Measurements from ENCODE around the gene ERP44. TPM values are rescaled to one million over a fixed set of nuclear protein-coding genes. Genes with fewer than 3 reads are reported as not detected.
"Not testable (repeated sequence)": the region's sequence is repeated elsewhere in the genome, so short reads cannot be mapped to it uniquely, and the experiment has no call there.

ERP44 gene
- total RNA-seq, 1 donor from 2014 or later, result 27.0 TPM

GRCh38 chr9:100070104-100071041 is 28.4 kb downstream of the ERP44 start:
- Histone ChIP-seq H3K4me1 (ENCODE audit: insufficient read depth, low read length) (no peaks in the 10 kb centered on the region), H3K9ac (ENCODE audit: low read length) (no peak overlapping the region), H2AFZ (ENCODE audit: low read depth, low read length) (no peak overlapping the region), H3K27me3 (ENCODE audit: insufficient read depth, low read length) (no peaks in the 10 kb centered on the region), H4K20me1 (ENCODE audit: insufficient read depth, low read length) (peaks cover 71% of the 10 kb centered on the region), H3K27ac (ENCODE audit: low read depth, low read length) (no peak overlapping the region), H3K4me3 (ENCODE audit: insufficient read depth, low read depth, low read length) (no peak overlapping the region), H3K36me3 (ENCODE audit: insufficient read depth, low read length) (no peaks in the 10 kb centered on the region), H3K4me2 (ENCODE audit: low read length) (no peak overlapping the region), H3K79me2 (ENCODE audit: insufficient read depth, low read length) (peaks cover 24% of the 10 kb centered on the region), H3K9me3 (ENCODE audit: insufficient read depth, low read depth, low read length) (no peaks in the 10 kb centered on the region)
- no peaks in the 10 kb centered on the region for H3K27me3 Mint-ChIP-seq (ENCODE audit: low read depth, unreplicated experiment)
- no peak overlapping the region for H3K27ac Mint-ChIP-seq (ENCODE audit: unreplicated experiment)
- peaks cover 8% of the 10 kb centered on the region for H3K36me3 Mint-ChIP-seq (ENCODE audit: low read depth, unreplicated experiment)
- no peak overlapping the region for H3K4me3 Mint-ChIP-seq (ENCODE audit: unreplicated experiment)
- FAIRE-seq (no peak), DNase-seq (ENCODE audit: low read depth) (no peak)
- H3K4me1 Mint-ChIP-seq (ENCODE audit: low read depth, unreplicated experiment), result peaks cover 16% of the 10 kb centered on the region
- H3K9me3 Mint-ChIP-seq (ENCODE audit: unreplicated experiment), result peaks cover 6% of the 10 kb centered on the region
- TF ChIP-seq CTCF (IDR thresholded peaks at IDR 0.05; ENCODE audit: insufficient read depth, low read depth, low read length) (no peak), EZH2 (IDR thresholded peaks at IDR 0.05; ENCODE audit: insufficient read depth, low read length) (no peak)

DNA sequence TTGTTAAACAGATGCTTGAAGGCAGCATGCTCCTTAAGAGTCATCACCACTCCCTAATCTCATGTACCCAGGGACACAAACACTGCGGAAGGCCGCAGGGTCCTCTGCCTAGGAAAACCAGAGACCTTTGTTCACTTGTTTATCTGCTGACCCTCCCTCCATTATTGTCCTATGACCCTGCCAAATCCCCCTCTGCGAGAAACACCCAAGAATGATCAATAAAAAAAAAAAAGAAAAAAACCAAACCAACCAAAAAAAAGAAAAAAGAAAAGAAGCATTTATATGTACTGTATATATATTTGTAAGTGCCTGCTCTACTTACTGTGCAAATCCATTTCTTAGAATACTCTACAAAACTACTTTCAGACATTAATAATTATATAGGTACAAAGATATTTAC is 29.7 kb downstream of the ERP44 start:
- not testable (repeated sequence) for H3K4me1 ChIP-seq (ENCODE audit: insufficient read depth, low read length); H3K9me3 Mint-ChIP-seq (ENCODE audit: unreplicated experiment); H3K4me3 ChIP-seq (ENCODE audit: insufficient read depth, low read depth, low read length); H3K36me3 Mint-ChIP-seq (ENCODE audit: low read depth, unreplicated experiment); H3K9ac ChIP-seq (ENCODE audit: low read length); H3K27me3 Mint-ChIP-seq (ENCODE audit: low read depth, unreplicated experiment); FAIRE-seq; H3K4me2 ChIP-seq (ENCODE audit: low read length); H3K9me3 ChIP-seq (ENCODE audit: insufficient read depth, low read depth, low read length); H3K4me3 Mint-ChIP-seq (ENCODE audit: unreplicated experiment); H3K27ac Mint-ChIP-seq (ENCODE audit: unreplicated experiment); DNase-seq (ENCODE audit: low read depth); H3K27me3 ChIP-seq (ENCODE audit: insufficient read depth, low read length); H3K36me3 ChIP-seq (ENCODE audit: insufficient read depth, low read length); H2AFZ ChIP-seq (ENCODE audit: low read depth, low read length); H3K27ac ChIP-seq (ENCODE audit: low read depth, low read length)
- H3K4me1 Mint-ChIP-seq (ENCODE audit: low read depth, unreplicated experiment), result peaks cover 14% of the 10 kb centered on the region
- Histone ChIP-seq H3K79me2 (ENCODE audit: insufficient read depth, low read length) (peaks cover 20% of the 10 kb centered on the region), H4K20me1 (ENCODE audit: insufficient read depth, low read length) (peaks cover 66% of the 10 kb centered on the region)

DNA sequence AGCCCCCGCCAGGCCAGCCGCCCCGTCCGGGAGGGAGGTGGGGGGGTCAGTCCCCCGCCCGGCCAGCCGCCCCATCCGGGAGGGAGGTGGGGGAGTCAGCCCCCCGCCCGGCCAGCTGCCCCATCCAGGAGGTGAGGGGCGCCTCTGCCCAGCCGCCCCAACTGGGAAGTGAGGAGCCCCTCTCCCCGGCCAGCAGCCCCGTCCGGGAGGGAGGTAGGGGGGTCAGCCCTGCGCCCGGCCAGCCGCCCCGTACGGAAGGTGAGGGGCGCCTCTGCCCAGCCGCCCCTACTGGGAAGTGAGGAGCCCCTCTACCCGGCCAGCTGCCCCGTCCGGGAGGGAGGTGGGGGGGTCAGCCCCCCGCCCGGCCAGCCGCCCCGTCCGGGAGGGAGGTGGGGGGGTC is 30.8 kb downstream of the ERP44 start:
- not testable (repeated sequence) for H3K27ac Mint-ChIP-seq (ENCODE audit: unreplicated experiment); H3K9me3 ChIP-seq (ENCODE audit: insufficient read depth, low read depth, low read length); H3K4me1 ChIP-seq (ENCODE audit: insufficient read depth, low read length); H3K36me3 ChIP-seq (ENCODE audit: insufficient read depth, low read length); H2AFZ ChIP-seq (ENCODE audit: low read depth, low read length); H3K4me3 Mint-ChIP-seq (ENCODE audit: unreplicated experiment); H3K27me3 ChIP-seq (ENCODE audit: insufficient read depth, low read length); DNase-seq (ENCODE audit: low read depth); H3K27me3 Mint-ChIP-seq (ENCODE audit: low read depth, unreplicated experiment); H3K4me3 ChIP-seq (ENCODE audit: insufficient read depth, low read depth, low read length); H3K9me3 Mint-ChIP-seq (ENCODE audit: unreplicated experiment); FAIRE-seq; H3K36me3 Mint-ChIP-seq (ENCODE audit: low read depth, unreplicated experiment); H3K27ac ChIP-seq (ENCODE audit: low read depth, low read length); H3K4me2 ChIP-seq (ENCODE audit: low read length); H3K9ac ChIP-seq (ENCODE audit: low read length)
- peaks cover 23% of the 10 kb centered on the region for H3K79me2 ChIP-seq (ENCODE audit: insufficient read depth, low read length)
- peaks cover 14% of the 10 kb centered on the region for H3K4me1 Mint-ChIP-seq (ENCODE audit: low read depth, unreplicated experiment)
- peaks cover 60% of the 10 kb centered on the region for H4K20me1 ChIP-seq (ENCODE audit: insufficient read depth, low read length)

All from astrocyte (in vitro differentiated cells and primary cell).